Ascending aorta (tissue), 2 donors: ENCODE results near the gene CD63. TPM values are rescaled to one million over a fixed set of nuclear protein-coding genes. Genes with fewer than 3 reads are reported as not detected.

ENCODE experiments used
- DNase-seq, 2 donors: peaks; one replicate each; pipeline ENCODE4 v3.0.0-alpha.2; 2019; ENCODE audit warnings: low spot score in 2 of 2
- H3K27ac ChIP-seq, 2 donors: fragments of 200-600 bp; sonication (generic); one replicate each; pipeline ENCODE4 v1.5.1; 2016 to 2017; ENCODE audit warnings: mild to moderate bottlenecking in 1 of 2
- H3K27me3 ChIP-seq: fragments of 200-600 bp; sonication (generic); one replicate; pipeline ENCODE4 v1.5.1; 2017
- H3K36me3 ChIP-seq, 2 donors: fragments of 200-600 bp; sonication (generic); one replicate each; pipeline ENCODE4 v1.5.1; 2016
- H3K4me1 ChIP-seq, 2 donors: fragments of 200-600 bp; sonication (generic); one replicate each; pipeline ENCODE4 v1.5.1; 2016 to 2017; ENCODE audit warnings: mild to moderate bottlenecking in 1 of 2
- H3K4me3 ChIP-seq, 2 donors: fragments of 200-600 bp; sonication (generic); one replicate each; pipeline ENCODE4 v1.5.1; 2016 to 2017; ENCODE audit warnings: mild to moderate bottlenecking in 1 of 2
- H3K9me3 ChIP-seq, 2 donors: fragments of 200-600 bp; sonication (generic); one replicate each; pipeline ENCODE4 v1.5.1; 2016
- intact Hi-C: fragments of 100-400 bp; cut with DNase I; formaldehyde crosslinking; loops from one replicate; pipeline ENCODE4 v1.15.1; 2023
- total RNA-seq: library from RNA; depleted of rRNA; stranded (reverse); fragments of >200 nt; gene quantifications from one replicate; pipeline ENCODE4 v1.1.0, GENCODE V29; 2016
- TF ChIP-seq, protein P1 (sequence below), 3 experiments: fragments of 200-600 bp in 2 of 3; fragments of 450-650 bp in 1 of 3; sonication (generic) in 2 of 3; IDR thresholded peaks; one replicate each; pipeline ENCODE4 v1.5.1; 2016 to 2019; ENCODE audit warnings: antibody characterized with exemption in 3 of 3, mild to moderate bottlenecking in 1 of 3, moderate library complexity in 1 of 3

Gene CD63
- total RNA-seq, 1 donor from 2014 or later: 566 TPM

- H3K4me1 ChIP-seq: peaks cover 35 to 63% of the 10 kb centered on the region in 2 donors
- no peak overlapping the region for H3K4me3 ChIP-seq
- intact Hi-C loops: loop anchor here (5.0 to 10.0 kb wide), 2 partner anchors 66 to 1299 kb away; no protein-coding TSS in a partner anchor
- TF ChIP-seq, protein P1, sequence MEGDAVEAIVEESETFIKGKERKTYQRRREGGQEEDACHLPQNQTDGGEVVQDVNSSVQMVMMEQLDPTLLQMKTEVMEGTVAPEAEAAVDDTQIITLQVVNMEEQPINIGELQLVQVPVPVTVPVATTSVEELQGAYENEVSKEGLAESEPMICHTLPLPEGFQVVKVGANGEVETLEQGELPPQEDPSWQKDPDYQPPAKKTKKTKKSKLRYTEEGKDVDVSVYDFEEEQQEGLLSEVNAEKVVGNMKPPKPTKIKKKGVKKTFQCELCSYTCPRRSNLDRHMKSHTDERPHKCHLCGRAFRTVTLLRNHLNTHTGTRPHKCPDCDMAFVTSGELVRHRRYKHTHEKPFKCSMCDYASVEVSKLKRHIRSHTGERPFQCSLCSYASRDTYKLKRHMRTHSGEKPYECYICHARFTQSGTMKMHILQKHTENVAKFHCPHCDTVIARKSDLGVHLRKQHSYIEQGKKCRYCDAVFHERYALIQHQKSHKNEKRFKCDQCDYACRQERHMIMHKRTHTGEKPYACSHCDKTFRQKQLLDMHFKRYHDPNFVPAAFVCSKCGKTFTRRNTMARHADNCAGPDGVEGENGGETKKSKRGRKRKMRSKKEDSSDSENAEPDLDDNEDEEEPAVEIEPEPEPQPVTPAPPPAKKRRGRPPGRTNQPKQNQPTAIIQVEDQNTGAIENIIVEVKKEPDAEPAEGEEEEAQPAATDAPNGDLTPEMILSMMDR (IDR thresholded peaks at IDR 0.05): no peak
- no peaks in the 10 kb centered on the region for H3K9me3 ChIP-seq
- peak overlapping the region; percentile 54 to 63 for H3K27ac ChIP-seq
- DNase-seq: no peak
- H3K27me3 ChIP-seq: no peaks in the 10 kb centered on the region
- peaks cover 19 to 39% of the 10 kb centered on the region in 2 donors for H3K36me3 ChIP-seq
Measured at GRCh38 chr12:55723516-55724225, 5.1 kb downstream of the CD63 start.

DNA sequence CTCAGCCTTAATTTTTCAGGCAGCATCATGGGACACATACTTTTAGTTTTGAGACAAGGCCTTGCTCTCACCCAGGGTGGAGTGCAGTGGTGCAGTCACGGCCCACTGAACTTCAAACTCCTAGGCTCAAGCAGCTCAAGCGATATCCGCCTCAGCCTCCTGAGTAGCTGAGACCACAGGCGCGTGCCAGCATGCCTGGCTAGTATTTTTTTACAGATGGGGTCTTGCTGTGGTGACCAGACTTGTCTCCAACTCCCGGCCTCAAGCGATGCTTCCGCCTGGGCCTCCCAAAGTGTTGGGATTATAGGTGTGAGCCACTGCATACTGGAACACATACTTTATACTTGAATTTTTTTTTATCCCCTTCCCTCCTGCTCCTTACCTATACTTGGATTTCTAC lies 5.9 kb downstream of the CD63 start:
- TF ChIP-seq, protein P1 (IDR thresholded peaks at IDR 0.05): no peak
- H3K27me3 ChIP-seq: no peaks in the 10 kb centered on the region
- H3K9me3 ChIP-seq: no peaks in the 10 kb centered on the region
- H3K36me3 ChIP-seq: peaks cover 19 to 39% of the 10 kb centered on the region in 2 donors
- DNase-seq: no peak
- intact Hi-C loops: loop anchor here (5.0 to 10.0 kb wide), 2 partner anchors 66 to 1298 kb away; no protein-coding TSS in a partner anchor
- peaks cover 38 to 70% of the 10 kb centered on the region in 2 donors for H3K4me1 ChIP-seq
- no peak overlapping the region for H3K4me3 ChIP-seq
- peak overlapping the region; percentile 54 to 63 for H3K27ac ChIP-seq

DNA sequence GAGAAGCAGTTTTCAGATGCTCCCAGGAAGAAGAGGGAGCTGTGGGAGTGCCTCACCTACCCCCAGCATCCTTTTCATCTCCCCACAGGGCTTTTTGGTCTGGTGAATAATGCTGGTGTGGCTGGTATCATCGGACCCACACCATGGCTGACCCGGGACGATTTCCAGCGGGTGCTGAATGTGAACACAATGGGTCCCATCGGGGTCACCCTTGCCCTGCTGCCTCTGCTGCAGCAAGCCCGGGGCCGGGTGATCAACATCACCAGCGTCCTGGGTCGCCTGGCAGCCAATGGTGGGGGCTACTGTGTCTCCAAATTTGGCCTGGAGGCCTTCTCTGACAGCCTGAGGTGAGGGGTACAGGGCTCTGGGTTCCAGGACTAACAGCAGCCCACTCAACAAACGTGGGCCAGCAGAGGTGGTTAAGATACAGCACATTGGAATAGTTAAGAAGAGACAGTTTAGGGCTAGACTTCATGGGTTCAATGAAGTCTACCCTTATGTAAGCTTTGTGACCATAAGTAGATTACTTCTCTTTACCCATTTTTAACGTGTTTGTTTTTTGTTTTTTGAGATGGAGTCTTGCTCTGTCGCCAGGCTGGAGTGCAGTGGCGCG lies 7.1 kb downstream of the CD63 start:
- Histone ChIP-seq H3K4me1 (peaks cover 42 to 75% of the 10 kb centered on the region in 2 donors), H3K27ac (peak overlapping the region; percentile 86 to 88), H3K9me3 (no peaks in the 10 kb centered on the region), H3K4me3 (peak overlapping the region; percentile 11 to 52), H3K36me3 (peaks cover 18 to 33% of the 10 kb centered on the region in 2 donors), H3K27me3 (no peaks in the 10 kb centered on the region)
- TF ChIP-seq, protein P1 (IDR thresholded peaks at IDR 0.05): no peak
- DNase-seq: no peak
- intact Hi-C loops: loop anchor here (1.0 to 10.0 kb wide), 4 partner anchors 16 to 1297 kb away; a partner anchor contains a TSS

GRCh38 chr12:55720894-55721444 lies 7.8 kb downstream of the CD63 start:
- Histone ChIP-seq H3K9me3 (no peaks in the 10 kb centered on the region), H3K36me3 (peaks cover 13 to 26% of the 10 kb centered on the region in 2 donors), H3K27me3 (no peaks in the 10 kb centered on the region), H3K4me3 (peak overlapping the region; percentile 11 to 52), H3K27ac (peak overlapping the region; percentile 86 to 88), H3K4me1 (peaks cover 43 to 71% of the 10 kb centered on the region in 2 donors)
- intact Hi-C loops: loop anchor here (1.0 to 10.0 kb wide), 4 partner anchors 16 to 1296 kb away; a partner anchor contains a TSS
- DNase-seq: peak; percentile 83 to 97
- TF ChIP-seq, protein P1 (IDR thresholded peaks at IDR 0.05): peak; percentile 67 to 79 (median 79)

DNA sequence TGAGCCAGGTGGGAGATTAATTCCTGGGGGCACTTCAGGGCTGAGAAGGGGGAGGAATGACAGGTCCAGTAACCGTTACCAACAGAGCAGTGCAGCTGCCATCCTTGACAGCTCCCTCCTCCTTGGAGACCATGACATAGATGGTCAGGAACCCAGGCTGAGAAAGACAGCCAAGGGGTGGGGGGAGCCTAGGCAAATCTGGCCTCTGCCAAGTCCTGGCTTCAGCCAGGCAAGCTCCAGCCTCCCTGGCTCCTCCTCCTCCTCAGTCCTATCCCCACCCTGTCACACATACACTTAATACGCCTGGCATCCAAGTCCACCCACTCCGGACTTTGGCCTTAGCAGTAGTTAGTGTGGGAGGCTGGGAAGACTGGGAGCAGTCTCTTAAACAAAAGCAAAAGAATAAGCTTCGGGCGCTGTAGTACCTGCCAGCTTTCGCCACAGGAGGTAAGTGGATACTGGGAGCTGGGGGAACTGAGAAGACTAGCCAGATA lies 8.7 kb downstream of the CD63 start, which contains the start of gene RDH5:
Gene RDH5 (plus strand): TSS at position 323 of the 494 bp plus-strand sequence. CDS start 792 bp downstream, outside the sequence.
- H3K27ac ChIP-seq: peak within 1 kb of the TSS; percentile 86 to 88
- peaks cover 12 to 17% of the 10 kb centered on the region in 2 donors for H3K36me3 ChIP-seq
- peak within 1 kb of the TSS; percentile 11 to 52 for H3K4me3 ChIP-seq
- H3K4me1 ChIP-seq: peaks cover 46 to 70% of the 10 kb centered on the region in 2 donors
- peak; percentile 67 to 95 for DNase-seq
- intact Hi-C loops: loop anchor here (5.0 to 10.0 kb wide), 2 partner anchors 63 to 1295 kb away; no protein-coding TSS in a partner anchor
- no peaks in the 10 kb centered on the region for H3K27me3 ChIP-seq
- TF ChIP-seq, protein P1 (IDR thresholded peaks at IDR 0.05): no peak
- no peaks in the 10 kb centered on the region for H3K9me3 ChIP-seq
